Measurements from ENCODE around the gene UBQLN1.
"Not testable (repeated sequence)": the region's sequence is repeated elsewhere in the genome, so short reads cannot be mapped to it uniquely, and the experiment has no call there.

The UBQLN1 gene

DNA sequence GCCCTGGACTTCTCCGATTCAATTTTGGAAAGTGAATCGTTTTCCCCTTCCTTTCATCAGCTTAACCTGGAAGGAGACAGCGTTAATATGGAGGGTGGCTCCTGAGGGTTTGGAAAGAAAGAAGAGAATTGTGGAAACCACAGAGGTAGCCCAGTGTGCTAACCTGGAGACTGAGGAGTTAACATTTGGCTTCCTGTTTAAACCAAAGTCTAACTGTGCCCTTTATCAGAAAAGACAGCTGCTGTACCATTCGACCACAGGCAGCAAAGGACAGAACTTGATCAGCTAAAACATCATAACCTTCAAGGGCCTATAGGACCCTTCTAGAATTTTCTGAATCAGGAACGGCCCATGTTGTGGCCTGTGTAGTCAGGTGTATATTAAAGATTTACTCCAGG lies 84.1 kb downstream of the UBQLN1 start:
- H3K27ac ChIP-seq, result peak overlapping the region; percentile 71
- ChIA-PET POLR2A (ENCODE audit: low non-redundant PET) (interaction anchor here (0.6 kb wide), 1 partner anchor 895 kb away, joined by 3 read pairs; no protein-coding TSS in a partner anchor), CTCF (interaction anchor here (1.3 kb wide), 1 partner anchor 404 kb away, joined by 7 read pairs; no protein-coding TSS in a partner anchor)
- TF ChIP-seq, protein P1, sequence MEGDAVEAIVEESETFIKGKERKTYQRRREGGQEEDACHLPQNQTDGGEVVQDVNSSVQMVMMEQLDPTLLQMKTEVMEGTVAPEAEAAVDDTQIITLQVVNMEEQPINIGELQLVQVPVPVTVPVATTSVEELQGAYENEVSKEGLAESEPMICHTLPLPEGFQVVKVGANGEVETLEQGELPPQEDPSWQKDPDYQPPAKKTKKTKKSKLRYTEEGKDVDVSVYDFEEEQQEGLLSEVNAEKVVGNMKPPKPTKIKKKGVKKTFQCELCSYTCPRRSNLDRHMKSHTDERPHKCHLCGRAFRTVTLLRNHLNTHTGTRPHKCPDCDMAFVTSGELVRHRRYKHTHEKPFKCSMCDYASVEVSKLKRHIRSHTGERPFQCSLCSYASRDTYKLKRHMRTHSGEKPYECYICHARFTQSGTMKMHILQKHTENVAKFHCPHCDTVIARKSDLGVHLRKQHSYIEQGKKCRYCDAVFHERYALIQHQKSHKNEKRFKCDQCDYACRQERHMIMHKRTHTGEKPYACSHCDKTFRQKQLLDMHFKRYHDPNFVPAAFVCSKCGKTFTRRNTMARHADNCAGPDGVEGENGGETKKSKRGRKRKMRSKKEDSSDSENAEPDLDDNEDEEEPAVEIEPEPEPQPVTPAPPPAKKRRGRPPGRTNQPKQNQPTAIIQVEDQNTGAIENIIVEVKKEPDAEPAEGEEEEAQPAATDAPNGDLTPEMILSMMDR (conservative IDR thresholded peaks at IDR 0.05; ENCODE audit: low read depth), result no peak
- no peak for DNase-seq (ENCODE audit: low spot score)

DNA sequence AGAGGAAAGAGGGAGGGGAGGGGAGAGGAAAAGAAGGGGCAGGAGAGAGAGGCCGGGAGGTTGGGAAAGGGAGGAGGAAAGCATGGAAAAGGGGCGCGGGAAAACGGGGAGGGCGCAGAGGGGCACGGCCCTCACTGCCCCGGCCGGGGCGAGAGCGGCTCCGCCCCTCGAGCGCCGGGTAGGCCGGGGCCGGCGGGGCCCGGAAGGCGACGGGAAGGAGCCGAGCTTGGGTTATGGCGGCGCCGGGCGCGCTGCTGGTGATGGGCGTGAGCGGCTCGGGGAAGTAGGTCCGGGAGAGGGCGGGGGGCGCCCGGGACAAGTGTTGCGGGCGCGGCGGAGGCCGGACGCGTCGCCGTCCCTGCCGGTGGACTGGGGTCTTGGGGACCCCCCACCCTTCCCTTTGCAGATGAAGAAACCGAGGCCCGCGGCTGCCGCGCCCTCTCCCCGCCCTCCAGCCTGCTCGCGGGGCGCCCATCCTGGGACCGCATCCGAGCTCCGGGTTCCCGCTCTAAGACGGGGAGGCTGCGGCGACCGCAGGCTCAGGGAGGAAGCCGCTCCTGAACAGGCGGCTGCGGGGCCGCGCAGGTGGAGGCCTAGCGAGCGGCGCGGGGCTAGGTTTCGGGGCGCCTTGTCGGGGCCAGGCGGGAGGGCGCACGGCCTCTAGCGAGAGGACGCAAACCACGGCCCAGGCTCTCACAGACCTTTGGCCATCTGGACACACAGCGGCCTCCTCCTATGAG lies 84.6 kb downstream of the UBQLN1 start, which contains the start of gene IDNK:
TSS of gene IDNK (plus strand) at position 205 of the 740 bp plus-strand sequence. CDS start at position 234, 29 bp downstream.
- peak; percentile 60 for DNase-seq (ENCODE audit: low spot score)
- ChIA-PET CTCF (interaction anchor here (0.6 to 1.3 kb wide), 2 partner anchors 11 to 403 kb away, joined by 3 to 7 read pairs; no protein-coding TSS in a partner anchor), POLR2A (ENCODE audit: low non-redundant PET) (interaction anchor here (0.6 to 0.7 kb wide), 2 partner anchors 84 to 895 kb away, joined by 3 read pairs; no protein-coding TSS in a partner anchor)
- TF ChIP-seq, protein P1 (conservative IDR thresholded peaks at IDR 0.05; ENCODE audit: low read depth), result no peak
- peak within 1 kb of the TSS; percentile 71 for H3K27ac ChIP-seq

DNA sequence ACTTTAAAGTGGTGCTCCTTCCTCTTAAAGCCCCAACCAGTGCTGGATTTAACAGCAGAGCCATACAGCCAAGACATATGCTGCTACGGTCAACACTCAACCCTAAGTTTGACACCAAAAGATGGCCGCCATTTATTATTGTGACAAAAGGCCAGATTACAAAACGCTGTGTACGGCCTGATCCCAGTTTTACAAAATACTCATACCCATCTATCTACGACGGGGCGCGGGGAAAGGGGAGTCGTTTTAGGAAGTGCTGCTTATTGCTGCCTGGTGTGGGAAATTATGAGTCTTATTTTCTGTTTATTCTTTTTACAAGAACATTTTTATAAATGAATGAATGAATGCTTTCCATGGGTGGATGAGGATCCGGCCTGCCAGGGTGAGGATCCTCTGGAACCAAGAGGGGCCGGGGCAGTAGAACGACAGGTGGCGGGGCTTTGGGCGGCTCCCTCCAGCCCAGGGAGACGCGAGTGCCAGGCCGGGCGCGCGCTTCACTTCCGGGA lies 85.3 kb downstream of the UBQLN1 start:
- TF ChIP-seq, protein P1 (conservative IDR thresholded peaks at IDR 0.05; ENCODE audit: low read depth), result no peak
- ChIA-PET CTCF (interaction anchor here (0.6 to 1.3 kb wide), 2 partner anchors 11 to 402 kb away, joined by 3 to 7 read pairs; no protein-coding TSS in a partner anchor), POLR2A (ENCODE audit: low non-redundant PET) (interaction anchor here (0.7 kb wide), 1 partner anchor 84 kb away, joined by 3 read pairs; no protein-coding TSS in a partner anchor)
- no peak for DNase-seq (ENCODE audit: low spot score)
- H3K27ac ChIP-seq, result peak overlapping the region; percentile 71

DNA sequence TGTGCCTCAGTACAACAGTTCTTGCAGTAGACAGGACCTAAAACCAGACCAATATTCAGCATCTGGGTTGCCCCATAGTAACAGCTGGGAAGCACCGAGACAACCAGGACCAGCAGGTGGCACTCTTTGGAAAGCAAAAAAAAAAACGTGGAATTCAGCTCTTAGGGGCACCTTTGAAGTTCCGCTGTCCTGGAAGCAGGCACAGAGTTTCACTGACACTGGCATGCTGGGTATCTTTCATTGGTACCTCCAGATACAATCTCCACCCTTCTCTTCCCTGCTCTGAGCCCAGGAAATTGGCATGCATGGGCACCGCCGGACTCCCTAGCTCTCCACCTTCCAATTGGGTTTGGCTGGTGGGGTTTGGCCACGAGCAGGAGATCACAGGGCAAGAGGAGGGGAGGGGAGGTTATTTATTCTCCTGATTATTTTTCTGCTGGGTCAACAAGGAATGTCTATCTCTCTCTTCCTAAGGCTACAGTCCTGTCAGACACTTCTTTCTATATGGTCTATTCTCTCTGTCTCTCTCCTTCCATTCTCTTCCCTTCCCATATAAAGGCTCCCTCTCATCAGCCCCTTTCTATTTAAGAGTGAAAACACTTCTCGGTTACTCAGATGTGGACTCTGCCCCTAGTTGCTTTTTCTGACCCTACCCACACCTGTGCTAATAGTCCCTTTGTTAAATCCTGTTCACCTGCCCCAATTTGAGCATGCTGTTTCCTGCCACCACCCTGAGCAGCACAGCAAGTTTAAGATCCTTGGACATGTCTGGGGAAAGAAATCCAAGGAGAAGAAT lies 86.7 kb downstream of the UBQLN1 start:
- CTCF ChIA-PET, result interaction anchor here (0.5 to 1.8 kb wide), 11 partner anchors 10 to 564 kb away, joined by 3 to 8 read pairs (median 4); partner anchors contain the start of gene KIF27
- TF ChIP-seq, protein P1 (conservative IDR thresholded peaks at IDR 0.05; ENCODE audit: low read depth), result peak; percentile 61
- DNase-seq (ENCODE audit: low spot score), result peak; percentile 45

DNA sequence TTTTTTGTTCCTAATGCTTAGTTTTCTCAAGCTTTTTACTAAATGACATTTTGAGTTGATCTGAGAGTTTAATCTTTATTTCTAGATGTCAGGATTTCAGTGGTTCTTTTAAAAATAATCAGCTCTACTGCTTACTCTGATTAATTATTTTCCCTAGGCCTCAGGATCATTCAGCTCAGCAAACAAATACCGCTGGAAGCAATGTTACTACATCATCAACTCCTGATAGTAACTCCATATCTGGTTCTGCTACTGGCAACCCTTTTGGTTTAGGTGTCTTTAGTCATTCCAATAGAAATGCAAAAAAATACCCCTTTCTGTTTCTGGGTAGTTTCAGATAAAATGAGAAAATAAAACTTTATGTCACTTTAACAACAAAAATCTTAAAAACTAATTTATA lies 90.5 kb downstream of the UBQLN1 start:
- TF ChIP-seq, protein P1 (conservative IDR thresholded peaks at IDR 0.05; ENCODE audit: low read depth), result no peak
- DNase-seq (ENCODE audit: low spot score), result no peak
- POLR2A ChIA-PET (ENCODE audit: low non-redundant PET), result no interaction called here
- H3K27ac ChIP-seq, result no peak overlapping the region
- CTCF ChIA-PET, result interaction anchor here (0.6 to 0.7 kb wide), 3 partner anchors 32 to 436 kb away, joined by 3 to 4 read pairs (median 3); no protein-coding TSS in a partner anchor

More for the DNA sequence above, 86.7 kb downstream of the UBQLN1 start:
- no peak overlapping the region for H3K27ac ChIP-seq
- POLR2A ChIA-PET (ENCODE audit: low non-redundant PET), result interaction anchor here (0.6 kb wide), 1 partner anchor 558 kb away, joined by 3 read pairs; the partner anchor contains the start of gene RASEF

DNA sequence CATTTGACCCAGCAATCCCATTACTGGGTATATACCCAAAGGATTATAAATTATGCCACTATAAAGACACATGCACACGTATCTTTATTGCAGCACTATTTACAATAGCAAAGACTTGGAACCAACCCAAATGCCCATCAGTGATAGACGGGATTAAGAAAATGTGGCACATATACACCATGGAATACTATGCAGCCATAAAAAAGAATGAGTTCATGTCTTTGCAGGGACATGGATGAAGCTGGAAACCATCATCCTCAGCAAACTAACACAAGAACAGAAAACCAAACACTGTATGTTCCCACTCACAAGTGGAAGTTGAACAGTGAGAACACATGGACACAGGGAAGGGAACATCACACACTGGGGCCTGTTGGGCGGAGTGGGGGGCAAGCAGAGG lies 94.5 kb downstream of the UBQLN1 start:
- H3K27ac ChIP-seq; POLR2A ChIA-PET (ENCODE audit: low non-redundant PET); CTCF ChIA-PET; DNase-seq (ENCODE audit: low spot score): not testable (repeated sequence)

Measured in RWPE1 (cell line).